Endothelial cell of umbilical vein (primary cell): ENCODE measurements around the gene ASPSCR1. TPM values are rescaled to one million over a fixed set of nuclear protein-coding genes. Genes with fewer than 3 reads are reported as not detected.

Source experiments
- BruUV-seq: library from RNA; stranded (reverse); fragments of 400-500 nt; replicated peaks from 2 replicates; lab custom pipeline; 2021; lab: Mats Ljungman, UMichigan
- CTCF ChIA-PET: fragments of 300-600, 350-600 bp; sonication (Branson Sonifier 250); formaldehyde crosslinking; loops from one replicate; lab custom pipeline; 2021; ENCODE audit warnings: antibody characterized with exemption, inconsistent platforms; lab: Charles Lee
- POLR2A ChIA-PET: fragments of 300-600, 350-600 bp; sonication (Branson Sonifier 250); formaldehyde crosslinking; loops from one replicate; lab custom pipeline; 2021; ENCODE audit warnings: antibody characterized with exemption, inconsistent platforms; lab: Charles Lee
- DNase-seq: peaks from one replicate; pipeline ENCODE4 v3.0.0-alpha.2; 2011; ENCODE audit warnings: low read depth, low spot score
- FAIRE-seq: peaks from 2 replicates; lab custom pipeline; 2011; peaks lifted over from hg19 to GRCh38; lab: Jason Lieb, UNC
- H2AFZ ChIP-seq: 2 replicates; pipeline ENCODE4 v1.6.0; 2012; ENCODE audit warnings: low read depth, low read length, control low read depth, inconsistent platforms
- H3K27ac ChIP-seq: 2 replicates; pipeline ENCODE4 v1.5.1; 2011; ENCODE audit warnings: low read depth, mild to moderate bottlenecking, control low read depth, low read length, moderate library complexity; ENCODE audit not compliant: insufficient read depth
- H3K27me3 ChIP-seq, 2 experiments: 2 replicates each; pipeline versions ENCODE4 v1.6.0 to v1.6.1; 2011; ENCODE audit warnings: low read length in 2 of 2, mixed read lengths in 1 of 2; ENCODE audit not compliant: control insufficient read depth in 2 of 2, insufficient read depth in 2 of 2
- H3K36me3 ChIP-seq, 2 experiments: 2 replicates in 1 of 2; 3 replicates in 1 of 2; pipeline ENCODE4 v1.5.1; 2011; ENCODE audit warnings: low read length in 2 of 2, mild to moderate bottlenecking in 1 of 2, moderate library complexity in 1 of 2; ENCODE audit not compliant: control insufficient read depth in 2 of 2, insufficient read depth in 2 of 2; ENCODE audit errors: extremely low read depth in 1 of 2
- H3K4me1 ChIP-seq: 3 replicates; pipeline ENCODE4 v1.5.1; 2011; ENCODE audit warnings: mild to moderate bottlenecking, low read length; ENCODE audit not compliant: control insufficient read depth, insufficient read depth; ENCODE audit errors: extremely low read depth
- H3K4me2 ChIP-seq: 2 replicates; pipeline ENCODE4 v1.6.1; 2011; ENCODE audit warnings: low read length, control low read depth, mixed read lengths; ENCODE audit not compliant: insufficient read depth
- H3K4me3 ChIP-seq, 3 experiments: fragments of 200-600 bp in 1 of 3; sonication (generic), shearing (Covaris generic) in 1 of 3; replicated peaks in 1 of 3; 2 replicates each; pipeline ENCODE4 v1.5.1; 2011 to 2016; ENCODE audit warnings: control low read depth in 3 of 3, low read length in 3 of 3, mild to moderate bottlenecking in 2 of 3, inconsistent platforms in 1 of 3, low read depth in 1 of 3, moderate library complexity in 1 of 3; ENCODE audit not compliant: insufficient read depth in 1 of 3
- H3K79me2 ChIP-seq: 2 replicates; pipeline ENCODE4 v1.6.0; 2012; ENCODE audit warnings: low read length, inconsistent platforms; ENCODE audit not compliant: control insufficient read depth, insufficient read depth
- H3K9ac ChIP-seq: replicated peaks from 2 replicates; pipeline ENCODE3; 2011; ENCODE audit warnings: low read length, control low read depth; ENCODE audit not compliant: insufficient read depth; ENCODE audit errors: extremely low read depth
- H3K9me1 ChIP-seq: replicated peaks from 3 replicates; pipeline ENCODE4 v1.6.0; 2011; ENCODE audit warnings: mild to moderate bottlenecking, low read length; ENCODE audit not compliant: control insufficient read depth, insufficient read depth; ENCODE audit errors: extremely low read depth
- H3K9me3 ChIP-seq: replicated peaks from 2 replicates; pipeline ENCODE4 v1.5.1; 2012; ENCODE audit warnings: low read length, inconsistent platforms; ENCODE audit not compliant: control insufficient read depth, insufficient read depth
- H4K20me1 ChIP-seq: replicated peaks from 2 replicates; pipeline ENCODE3; 2011; ENCODE audit warnings: mild to moderate bottlenecking, low read length; ENCODE audit not compliant: control insufficient read depth, insufficient read depth; ENCODE audit errors: extremely low read depth
- CTCF ChIP-seq, 2 donors: IDR thresholded peaks; 1 replicate in 1 of 2; 2 replicates in 1 of 2; pipeline ENCODE4 v1.5.1; 2011; ENCODE audit warnings: low read length in 2 of 2, mild to moderate bottlenecking in 2 of 2, moderate library complexity in 2 of 2, control low read depth in 1 of 2, inconsistent platforms in 1 of 2, low read depth in 1 of 2; ENCODE audit not compliant: insufficient read depth in 1 of 2; ENCODE audit errors: extremely low read depth in 1 of 2
- EZH2 ChIP-seq: IDR thresholded peaks from 2 replicates; pipeline ENCODE4 v1.6.1; 2012; ENCODE audit warnings: borderline replicate concordance, low read depth, mild to moderate bottlenecking, moderate library complexity, low read length, inconsistent platforms; ENCODE audit not compliant: severe bottlenecking
- FOS ChIP-seq: IDR thresholded peaks from 2 replicates; pipeline ENCODE4 v1.6.1; 2011; ENCODE audit warnings: mild to moderate bottlenecking, low read length, moderate library complexity, borderline replicate concordance; ENCODE audit not compliant: insufficient read depth
- GATA2 ChIP-seq: IDR thresholded peaks from 2 replicates; pipeline ENCODE4 v1.7.0; 2011; ENCODE audit warnings: low read depth, mild to moderate bottlenecking, moderate library complexity, mixed read lengths, low read length; ENCODE audit not compliant: insufficient read length, insufficient read depth
- JUN ChIP-seq: IDR thresholded peaks from 2 replicates; pipeline ENCODE4 v1.6.1; 2011; ENCODE audit warnings: borderline replicate concordance, low read depth; ENCODE audit not compliant: insufficient read length, insufficient read depth
- MAX ChIP-seq: IDR thresholded peaks from 2 replicates; pipeline ENCODE4 v1.6.1; 2011; ENCODE audit not compliant: insufficient read depth, insufficient read length
- MYC ChIP-seq: IDR thresholded peaks from one replicate; pipeline ENCODE4 v1.6.1; 2011; ENCODE audit warnings: mild to moderate bottlenecking, low read depth, low read length
- POLR2A ChIP-seq: IDR thresholded peaks from 2 replicates; pipeline ENCODE4 v1.6.1; 2012; ENCODE audit warnings: low read depth, mild to moderate bottlenecking, control low read depth, low read length
- POLR2AphosphoS5 ChIP-seq: IDR thresholded peaks from 2 replicates; pipeline ENCODE4 v1.6.1; 2012; ENCODE audit warnings: low read depth, mild to moderate bottlenecking, control low read depth, low read length, moderate library complexity; ENCODE audit not compliant: insufficient read depth
- dilution Hi-C: fragments of 300-500 bp; cut with MboI; formaldehyde crosslinking; loops from one replicate; pipeline ENCODE4 v1.15.0; 2019; ENCODE audit warnings: low sequenced_read_pairs; ENCODE audit not compliant: extremely low pct_ligation_motif_present
- intact Hi-C: fragments of 100-400 bp; cut with micrococcal nuclease; formaldehyde crosslinking; loops from one replicate; pipeline ENCODE4 v1.10.0; 2022
- polyA plus RNA-seq, 4 experiments: library from polyadenylated mRNA; depleted of rRNA in 3 of 4; stranded (reverse) in 3 of 4; unstranded in 1 of 4; fragments of >200 nt; gene quantifications; 2 replicates each; pipeline versions ENCODE4 v1.2.1 to v1.2.3, GENCODE V29; 2011 to 2012; ENCODE audit warnings: missing spikeins in 1 of 4
- total RNA-seq: library from RNA; stranded (reverse); gene quantifications from 2 replicates; pipeline ENCODE4 v1.2.3, GENCODE V29; 2021

Gene ASPSCR1
- total and polyA plus RNA-seq, 2 donors (not counting 3 experiments of a cell fraction or from before 2014, with no cell fraction given), result 24.8 to 36.5 TPM

GRCh38 chr17:81939881-81940385 is 37.5 kb upstream of the ASPSCR1 start:
- intact Hi-C loops, result loop anchor here (5.0 kb wide), 1 partner anchor 37 kb away; the partner anchor contains the start of gene ASPSCR1
- Histone ChIP-seq H3K4me1 (peaks cover 7% of the 10 kb centered on the region), H3K27me3 (peaks cover 0 to 7% of the 10 kb centered on the region in 2 experiments), H2AFZ (no peak overlapping the region), H3K9me1 (no peaks in the 10 kb centered on the region), H3K79me2 (peaks cover 8% of the 10 kb centered on the region), H3K36me3 (no peaks in the 10 kb centered on the region), H3K9me3 (no peaks in the 10 kb centered on the region), H3K4me2 (no peak overlapping the region), H3K9ac (no peak overlapping the region), H3K4me3 (no peak overlapping the region), H3K27ac (no peak overlapping the region), H4K20me1 (no peaks in the 10 kb centered on the region)
- POLR2A ChIA-PET, result no interaction called here
- DNase-seq (no peak), FAIRE-seq (no peak)
- CTCF ChIA-PET, result interaction anchor here (0.7 to 1.4 kb wide), 2 partner anchors 12 to 20 kb away, joined by 3 read pairs; partner anchors contain the start of gene MAFG
- BruUV-seq, result no TSS peak
- dilution Hi-C loops, result no loop called here
- TF ChIP-seq GATA2 (no peak), POLR2AphosphoS5 (no peak), FOS (no peak), EZH2 (no peak), CTCF (IDR thresholded peaks at IDR 0.05; ENCODE audit: extremely low read depth in 1 of 2, insufficient read depth in 1 of 2, low read depth in 1 of 2, low read length in 2 of 2) (no peak), POLR2A (no peak), MAX (no peak), MYC (no peak), JUN (no peak)
